ENCODE measurements around the gene TNNI2.
"Not testable (repeated sequence)": the region's sequence is repeated elsewhere in the genome, so short reads cannot be mapped to it uniquely, and the experiment has no call there.

TNNI2 gene

GRCh38 chr11:1875851-1876301, 37.1 kb downstream of the TNNI2 start:
- not testable (repeated sequence) for DNase-seq

- no peak for DNase-seq
Measured at GRCh38 chr11:1876361-1877063, 37.7 kb downstream of the TNNI2 start.

DNA sequence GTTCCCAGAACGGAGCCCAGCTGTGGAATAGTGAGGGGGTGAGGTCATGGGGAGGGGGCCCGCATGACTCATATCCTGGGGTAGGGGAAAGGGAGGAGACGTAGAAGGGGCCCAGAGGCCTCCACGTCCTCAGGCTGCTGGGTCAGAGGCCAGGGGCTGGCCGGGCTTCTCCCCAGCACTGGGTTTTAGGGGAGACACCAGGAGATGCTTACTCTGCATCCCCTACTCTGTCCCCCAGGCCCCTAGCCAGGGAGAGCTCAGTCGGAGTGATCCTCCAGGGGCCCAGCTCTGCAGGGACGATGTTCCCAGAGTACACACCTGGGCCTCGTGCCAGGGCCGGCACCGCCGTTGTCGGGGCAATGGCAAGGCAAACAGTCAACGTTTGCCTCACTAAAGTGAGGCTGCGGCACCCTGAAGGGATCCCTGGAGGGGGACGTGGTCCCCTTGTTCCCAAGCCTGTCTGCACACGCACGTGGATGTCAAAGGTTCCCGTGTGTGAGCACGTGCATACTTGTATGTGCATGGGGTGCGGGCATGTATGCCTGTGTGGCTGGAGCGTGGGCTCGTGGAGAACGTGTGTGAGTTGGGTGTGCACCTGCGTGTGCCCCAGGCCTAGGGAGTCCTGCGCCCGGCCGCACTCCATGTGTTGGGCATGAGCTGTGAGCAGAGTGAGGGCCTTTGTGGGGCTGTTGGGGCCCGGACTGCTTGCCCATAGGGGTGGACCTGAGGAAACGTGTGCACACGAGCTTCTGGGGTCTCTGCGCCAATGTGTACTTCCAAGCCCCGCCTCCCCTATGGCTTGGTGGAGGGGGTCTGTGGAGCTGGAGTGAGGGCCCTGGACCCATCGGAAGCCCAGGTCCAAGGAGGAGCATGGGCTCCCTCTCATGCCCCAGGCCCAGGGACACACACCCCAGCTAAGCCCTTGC, 38.7 kb downstream of the TNNI2 start:
- no peak for DNase-seq

GRCh38 chr11:1878137-1879031, 39.6 kb downstream of the TNNI2 start:
- no peak for DNase-seq

GRCh38 chr11:1879342-1879940, 40.7 kb downstream of the TNNI2 start:
- DNase-seq = no peak

DNA sequence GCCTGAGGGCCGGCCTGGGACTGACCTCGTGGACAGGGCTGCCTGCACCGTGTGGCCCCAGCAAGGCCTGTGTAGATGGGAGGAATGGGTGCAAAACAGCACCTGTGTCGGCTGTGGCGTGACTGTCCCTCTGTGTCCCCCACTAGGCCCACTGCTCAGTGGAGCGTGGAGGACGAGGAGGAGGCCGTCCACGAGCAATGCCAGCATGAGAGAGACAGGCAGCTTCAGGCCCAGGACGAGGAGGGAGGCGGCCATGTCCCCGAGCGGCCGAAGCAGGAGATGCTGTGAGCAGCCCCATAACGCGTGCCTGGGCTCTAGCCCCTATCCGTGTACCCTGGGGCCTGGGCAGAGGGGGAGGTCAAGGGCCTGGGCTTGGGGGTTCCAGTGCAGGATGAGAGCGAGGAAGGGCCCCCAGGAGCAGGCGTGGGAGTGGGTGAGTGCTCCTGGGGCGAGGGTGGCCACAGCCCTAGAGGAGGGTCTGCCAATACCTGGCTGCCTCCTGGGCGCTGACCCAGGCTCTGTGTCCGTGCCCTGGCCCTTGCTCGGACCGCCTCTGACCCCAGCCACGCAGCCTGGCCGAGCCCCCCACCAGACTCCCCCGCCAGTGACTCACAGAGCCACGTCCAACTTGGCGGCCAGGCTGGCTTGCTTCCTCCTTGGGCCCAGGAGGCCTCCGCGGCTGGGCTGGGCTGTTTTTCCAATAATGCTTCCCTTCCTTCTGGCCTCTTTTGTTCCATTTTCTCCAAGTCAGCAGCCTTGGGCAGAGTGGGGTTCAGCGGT, 41.4 kb downstream of the TNNI2 start:
- no peak for DNase-seq

- no peak for DNase-seq
Measured at GRCh38 chr11:1880746-1881441, 42.1 kb downstream of the TNNI2 start.

DNA sequence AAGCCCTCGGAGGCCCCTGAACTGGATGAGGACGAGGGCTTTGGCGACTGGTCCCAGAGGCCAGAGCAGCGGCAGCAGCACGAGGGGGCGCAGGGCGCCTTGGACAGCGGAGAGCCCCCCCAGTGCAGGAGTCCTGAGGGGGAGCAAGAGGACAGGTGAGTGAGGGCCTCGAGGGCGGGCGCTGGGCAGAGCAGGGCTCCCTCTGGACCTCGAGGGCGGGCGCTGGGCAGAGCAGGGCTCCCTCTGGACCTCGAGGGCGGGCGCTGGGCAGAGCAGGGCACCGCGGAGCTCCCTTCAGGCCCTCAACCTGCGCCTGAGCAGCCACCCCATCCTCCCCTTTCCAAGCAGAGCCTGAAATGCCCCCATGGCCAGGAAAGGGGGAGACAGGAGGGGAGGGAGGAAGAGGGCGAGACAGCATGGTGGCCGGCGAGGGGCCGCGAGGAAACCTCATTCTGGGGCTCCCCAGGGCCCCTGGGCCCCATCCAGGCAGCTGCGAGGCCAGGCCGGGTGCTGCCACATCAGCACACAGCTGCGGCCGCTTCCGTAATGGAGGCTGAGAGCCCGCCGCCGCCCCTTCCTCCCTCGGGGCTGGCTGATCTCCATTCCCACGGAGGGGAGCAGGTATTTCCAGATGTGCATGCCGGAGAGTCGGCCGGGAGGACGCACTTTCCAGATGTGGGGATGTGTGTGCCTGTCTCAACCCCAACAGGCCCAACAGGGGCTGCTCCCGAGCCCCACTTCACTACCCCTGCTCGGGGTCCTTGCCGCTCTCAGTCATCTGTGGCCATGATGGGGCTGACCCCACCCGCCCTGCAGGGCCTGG, 42.9 kb downstream of the TNNI2 start:
- DNase-seq = no peak

GRCh38 chr11:1882265-1883238, 43.8 kb downstream of the TNNI2 start:
- DNase-seq = no peak

- DNase-seq = no peak
Measured at GRCh38 chr11:1883346-1884302, 44.8 kb downstream of the TNNI2 start.

DNA sequence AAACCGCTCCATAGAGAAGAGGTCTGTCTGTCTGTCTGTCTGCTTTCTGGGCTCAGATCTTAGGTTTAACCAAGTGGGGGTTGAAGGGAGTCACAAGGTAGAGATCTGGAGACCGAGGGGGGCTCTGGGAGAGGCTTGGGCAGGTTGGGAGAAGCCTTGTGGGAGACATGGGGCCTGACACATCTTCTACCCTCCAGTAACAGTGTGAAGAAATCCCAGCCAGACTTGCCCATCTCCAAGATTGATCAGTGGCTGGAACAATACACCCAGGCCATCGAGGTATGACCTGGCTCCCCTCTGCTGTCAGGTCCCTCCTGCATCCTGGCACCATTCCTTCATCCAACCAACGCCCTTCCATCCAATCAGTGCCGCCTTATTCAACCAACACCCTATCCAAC, 45.5 kb downstream of the TNNI2 start:
- no peak for DNase-seq

DNA sequence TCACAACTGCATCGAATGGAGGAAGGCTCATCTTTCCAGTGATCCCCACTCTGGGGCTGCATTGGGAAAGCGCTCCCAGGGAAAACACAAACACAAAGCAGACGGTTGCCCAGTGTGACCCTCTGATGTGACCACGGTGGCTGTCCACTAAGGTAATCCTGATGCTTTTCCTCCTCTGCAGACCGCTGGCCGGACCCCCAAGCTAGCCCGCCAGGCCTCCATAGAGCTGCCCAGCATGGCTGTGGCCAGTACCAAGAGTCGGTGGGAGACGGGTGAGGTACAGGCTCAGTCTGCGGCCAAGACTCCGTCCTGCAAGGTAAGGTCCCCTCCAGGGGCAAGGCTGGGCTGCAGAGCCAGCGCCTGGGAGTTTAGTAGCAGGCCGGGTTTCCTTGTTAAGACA, 47.8 kb downstream of the TNNI2 start:
- not testable (repeated sequence) for DNase-seq

- no peak for DNase-seq
Measured at GRCh38 chr11:1887451-1888346, 48.9 kb downstream of the TNNI2 start.

DNA sequence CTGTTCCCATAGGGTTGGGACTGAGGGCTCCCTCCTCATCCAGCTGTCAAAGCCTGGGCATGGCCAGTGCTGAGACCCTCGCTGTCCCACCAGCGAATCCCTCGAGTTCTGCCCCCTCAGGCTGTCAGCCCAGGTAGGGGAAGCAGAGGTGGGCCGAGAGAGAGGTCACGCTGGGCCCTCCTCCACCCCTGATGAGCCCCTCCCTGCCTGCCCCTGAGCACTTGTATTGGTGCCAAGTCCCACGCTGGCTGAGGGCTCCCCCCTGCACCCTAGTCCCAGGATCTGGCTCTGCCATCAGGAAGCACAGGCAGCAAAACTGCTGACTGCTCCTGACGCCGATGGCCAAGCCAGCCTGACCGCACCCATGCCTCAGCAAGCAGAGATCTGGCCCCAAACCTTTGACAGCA, 49.6 kb downstream of the TNNI2 start:
- DNase-seq = no peak

DNA sequence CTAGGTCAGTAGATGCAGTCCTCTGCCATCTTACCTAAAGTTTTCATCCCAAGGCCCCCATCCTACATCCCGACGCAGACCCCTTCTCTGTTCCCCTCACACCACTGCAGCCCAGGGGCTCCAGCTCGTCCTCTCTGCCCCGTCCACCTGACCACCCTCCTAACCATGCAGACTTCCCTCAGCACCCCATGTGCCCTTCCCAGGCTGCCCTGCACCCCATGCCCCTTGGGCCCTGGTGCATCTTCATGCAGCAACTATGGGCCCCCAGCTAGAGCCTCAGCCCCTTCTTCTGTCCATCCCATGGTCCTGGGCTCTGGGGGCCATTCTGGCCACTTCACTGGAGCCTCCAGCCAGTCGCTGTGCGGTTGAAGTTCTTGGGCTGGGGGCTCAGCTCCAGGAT, 50.0 kb downstream of the TNNI2 start:
- no peak for DNase-seq

DNA sequence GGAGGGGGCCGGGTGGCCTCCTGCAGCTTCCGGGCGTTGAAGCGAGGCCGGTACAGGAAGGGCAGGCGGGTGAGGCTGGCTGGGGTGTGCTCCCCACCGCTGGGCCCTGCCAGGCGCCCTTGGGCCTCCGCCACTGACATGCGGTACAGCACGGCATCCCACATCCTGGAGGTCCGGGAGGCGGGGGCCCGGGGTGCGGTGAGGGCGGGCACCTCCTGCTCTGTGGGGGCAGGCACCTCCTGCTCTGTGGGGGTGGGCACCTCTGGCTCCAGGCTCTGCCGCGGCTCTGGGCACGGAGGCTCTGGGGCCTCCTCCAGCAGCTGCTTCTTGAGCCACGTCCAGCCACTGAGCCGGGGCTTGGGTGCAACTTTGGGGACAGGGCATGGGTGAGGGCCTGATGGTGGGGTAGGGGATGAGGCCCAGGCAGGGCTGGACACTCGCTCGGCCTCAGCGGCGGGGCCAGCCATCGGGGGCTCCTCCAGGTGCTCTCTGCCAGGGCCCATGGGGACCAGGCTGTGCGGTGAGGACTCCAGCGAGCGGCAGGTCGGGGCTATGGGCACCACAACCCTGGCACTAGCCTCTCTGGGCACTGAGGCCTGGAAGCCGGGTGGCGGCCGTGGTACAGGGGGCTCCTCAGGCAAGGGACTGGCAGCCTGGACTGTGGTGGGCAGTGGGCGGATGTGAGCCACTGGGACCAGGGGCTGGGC, 50.6 kb downstream of the TNNI2 start:
- DNase-seq = no peak

All from NCI-H187 treated with DMSO at 0.1 percent for 48 hours (cell line).